LNCaP clone FGC (cell line): Measurements from ENCODE around the gene CCNT1.
"Not testable (repeated sequence)": the region's sequence is repeated elsewhere in the genome, so short reads cannot be mapped to it uniquely, and the experiment has no call there.

Source experiments
- DNase-seq: peaks from one replicate; pipeline ENCODE4 v3.0.0-alpha.2; 2011; ENCODE audit warnings: low read depth
- H3K4me3 ChIP-seq: 2 replicates; pipeline ENCODE4 v1.5.1; 2011; ENCODE audit warnings: mild to moderate bottlenecking, low read depth, low read length, control low read depth
- CTCF ChIP-seq: IDR thresholded peaks from 2 replicates; pipeline ENCODE4 v1.5.1; 2012; ENCODE audit warnings: mild to moderate bottlenecking; ENCODE audit not compliant: control insufficient read depth, insufficient read depth; ENCODE audit errors: extremely low read depth

Gene CCNT1

DNA sequence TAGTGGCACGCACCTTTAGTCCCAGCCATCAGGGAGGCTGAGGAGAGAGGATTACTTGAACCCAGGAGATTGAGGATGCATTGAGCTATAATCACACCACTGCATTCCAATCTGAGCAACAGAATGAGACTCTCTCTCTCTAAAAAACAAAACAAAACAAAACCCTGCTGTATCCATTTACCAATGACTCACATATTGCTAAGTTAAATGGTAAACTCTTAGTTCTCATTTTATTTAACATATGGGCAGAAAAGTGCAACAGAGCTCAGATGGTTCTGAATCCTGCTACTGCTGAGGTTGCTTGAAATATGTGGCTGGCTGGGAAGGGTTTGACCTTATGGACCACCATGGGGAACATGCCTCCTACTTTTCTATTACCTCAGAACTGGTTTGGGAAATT is 33.7 kb upstream of the CCNT1 start:
- no peak for DNase-seq
- TF ChIP-seq CTCF = no peak
- no peak overlapping the region for H3K4me3 ChIP-seq

- no peak for DNase-seq
- no peak overlapping the region for H3K4me3 ChIP-seq
- no peak for TF ChIP-seq CTCF
Observed at GRCh38 chr12:48744251-48745008, 27.9 kb upstream of the CCNT1 start.

DNA sequence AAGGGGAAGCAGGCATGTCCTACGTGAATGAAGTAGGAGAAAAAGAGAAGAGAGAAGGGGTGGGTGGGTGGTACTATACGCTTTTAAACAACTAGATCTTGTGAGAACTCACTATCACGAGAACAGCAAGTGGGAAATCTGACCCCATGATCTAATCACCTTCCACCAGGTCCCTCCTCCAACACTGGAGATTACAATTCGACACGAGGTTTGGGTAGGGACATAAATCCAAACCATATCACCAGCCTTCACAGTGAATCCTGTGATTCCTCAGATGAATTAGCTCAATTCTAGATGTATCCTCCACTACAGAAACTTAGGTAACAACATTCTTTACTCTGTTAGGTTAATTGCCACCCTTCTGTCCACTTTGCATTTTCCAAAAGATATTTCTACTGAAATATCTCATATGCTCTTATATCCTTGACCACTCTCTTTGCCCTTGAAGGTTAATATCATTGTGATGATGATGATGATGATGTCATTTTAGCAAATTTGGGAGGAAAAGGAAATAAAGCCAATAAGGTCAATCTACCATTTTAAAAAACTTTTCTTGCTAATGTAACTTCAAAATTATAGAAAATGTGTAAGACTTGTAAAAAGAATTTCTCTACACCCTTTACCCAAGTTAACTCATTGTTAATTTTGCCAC is 23.2 kb upstream of the CCNT1 start:
- DNase-seq = no peak
- TF ChIP-seq CTCF = no peak
- H3K4me3 ChIP-seq = no peak overlapping the region

GRCh38 chr12:48736456-48736855 is 19.9 kb upstream of the CCNT1 start:
- DNase-seq = no peak
- no peak for TF ChIP-seq CTCF
- H3K4me3 ChIP-seq = no peak overlapping the region

- TF ChIP-seq CTCF = no peak
- DNase-seq = no peak
- no peak overlapping the region for H3K4me3 ChIP-seq
Observed at GRCh38 chr12:48728807-48729206, 12.3 kb upstream of the CCNT1 start.

DNA sequence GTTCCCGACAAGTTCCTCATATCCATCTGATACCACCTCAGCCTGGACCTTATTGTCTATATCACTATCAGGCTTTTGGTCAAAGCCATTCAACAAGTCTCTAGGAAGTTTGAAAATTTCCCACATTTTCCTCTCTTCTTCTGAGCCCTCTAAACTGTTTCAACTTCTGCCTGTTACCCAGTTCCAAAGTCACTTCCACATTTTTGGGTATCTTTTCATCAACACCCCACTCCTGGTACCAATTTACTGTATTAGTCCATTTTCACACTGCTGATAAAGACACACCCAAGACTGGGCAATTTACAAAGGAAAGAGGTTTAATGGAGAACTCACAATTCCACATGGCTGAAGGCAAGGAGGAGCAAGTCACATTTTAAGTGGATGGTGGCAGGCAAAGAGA is 4.2 kb upstream of the CCNT1 start:
- not testable (repeated sequence) for DNase-seq, H3K4me3 ChIP-seq

- not testable (repeated sequence) for DNase-seq, H3K4me3 ChIP-seq
Observed at GRCh38 chr12:48720171-48720570, 3.7 kb upstream of the CCNT1 start.

GRCh38 chr12:48719002-48719401 is 2.5 kb upstream of the CCNT1 start:
- not testable (repeated sequence) for H3K4me3 ChIP-seq, DNase-seq
